OCI-M2 (cell line): ENCODE data around the gene MAP2.
"Not testable (repeated sequence)": the region's sequence is repeated elsewhere in the genome, so short reads cannot be mapped to it uniquely, and the experiment has no call there.

Source experiments
- DNase-seq: peaks from one replicate; lab custom pipeline; 2025; ENCODE audit not compliant: unreplicated experiment; lab: John Stamatoyannopoulos, UW

MAP2 gene

DNA sequence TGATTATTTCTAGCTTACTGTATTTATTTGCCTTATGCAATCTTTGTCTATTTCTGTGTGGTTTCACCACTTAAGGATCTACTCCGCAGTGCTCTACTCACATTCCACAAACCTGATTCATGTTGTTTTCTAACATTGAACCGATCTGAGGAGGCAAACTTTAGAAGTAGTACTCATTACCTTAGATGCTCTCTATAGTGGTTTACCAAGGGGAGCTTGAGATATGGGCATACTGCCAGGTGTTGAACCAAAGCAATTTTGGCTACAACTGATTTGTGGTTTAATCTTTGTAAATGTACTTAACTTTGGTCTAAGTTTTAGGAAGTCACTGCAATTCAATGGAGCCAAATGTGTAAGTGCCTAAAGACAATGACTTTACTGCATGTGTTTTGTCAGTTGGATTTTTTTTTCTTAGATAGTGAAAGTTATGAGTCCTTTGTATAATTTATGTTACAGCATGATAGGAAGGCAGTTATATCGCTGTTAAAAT lies 50.1 kb downstream of the MAP2 start:
- DNase-seq, result no peak

DNA sequence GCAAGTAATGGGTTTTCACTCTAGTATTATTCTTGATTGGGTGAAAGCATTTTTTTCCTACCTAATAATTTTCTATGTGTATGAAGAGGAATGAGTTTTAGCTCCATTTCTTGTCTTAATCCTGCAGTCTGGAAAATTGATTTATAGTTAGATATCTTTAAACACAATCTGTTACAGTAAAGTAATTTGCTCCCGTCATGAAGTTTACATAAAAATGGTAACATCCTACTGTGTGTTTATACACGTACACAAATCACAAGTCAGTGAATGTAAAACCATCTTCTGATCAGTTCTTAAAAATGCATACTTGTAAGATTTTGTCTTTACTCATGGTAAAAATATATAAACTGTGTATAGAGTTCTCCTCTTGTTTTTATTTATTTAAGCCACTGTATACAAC lies 51.1 kb downstream of the MAP2 start:
- no peak for DNase-seq

DNA sequence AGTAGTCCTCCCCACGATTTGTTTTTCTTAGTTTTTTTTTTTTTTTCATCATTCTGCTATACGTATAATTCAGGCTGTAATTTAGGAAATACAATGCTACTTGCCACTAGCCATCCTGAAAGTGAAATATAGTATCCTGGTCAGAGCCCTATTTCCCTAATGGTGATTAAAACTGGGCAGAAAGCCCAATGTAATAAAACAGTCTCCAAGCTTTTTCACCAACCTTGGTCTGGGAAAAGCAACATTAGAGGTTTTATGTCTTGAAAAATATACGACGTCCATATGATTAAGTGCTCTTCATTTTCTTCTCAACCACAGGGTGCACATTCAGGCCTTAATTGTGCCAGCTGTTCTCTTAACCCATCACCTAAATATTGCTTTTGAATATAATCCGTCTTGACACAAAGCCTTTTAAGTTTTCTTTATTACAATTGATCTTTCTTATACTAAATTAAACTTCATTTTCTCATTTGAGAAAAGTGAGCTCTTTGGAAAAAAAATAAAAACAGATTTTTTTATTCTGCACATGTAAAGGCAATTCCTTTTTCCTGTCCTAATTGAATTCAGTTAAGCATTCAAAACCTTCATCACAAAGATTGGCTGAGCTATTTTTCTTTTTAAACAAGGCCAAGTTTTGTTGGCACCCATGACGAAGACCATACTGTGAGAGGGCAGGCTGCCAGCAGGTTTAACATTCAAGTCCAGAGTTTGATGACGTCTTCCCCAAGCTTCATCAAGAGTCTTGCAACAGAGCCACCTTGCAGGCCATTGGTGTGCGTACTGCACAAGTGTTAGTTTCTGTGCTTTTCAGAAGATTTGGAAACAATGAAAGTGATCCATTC lies 52.7 kb downstream of the MAP2 start:
- DNase-seq, result no peak

DNA sequence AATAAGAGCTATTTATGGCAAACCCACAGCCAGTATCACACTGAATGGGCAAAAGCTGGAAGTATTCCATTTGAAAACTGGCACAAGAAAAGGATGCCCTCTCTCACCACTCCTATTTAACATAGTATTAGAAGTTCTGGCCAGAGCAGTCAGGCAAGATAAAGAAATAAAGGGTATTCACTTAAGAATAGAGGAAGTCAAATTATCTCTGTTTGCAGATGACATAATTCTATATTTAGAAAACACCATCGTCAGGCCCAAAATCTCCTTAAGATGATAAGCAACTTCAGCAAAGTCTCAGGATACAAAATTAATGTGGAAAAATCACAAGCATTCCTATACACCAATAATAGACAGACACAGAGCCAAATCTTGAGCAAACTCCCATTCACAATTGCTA lies 68.4 kb downstream of the MAP2 start:
- not testable (repeated sequence) for DNase-seq

DNA sequence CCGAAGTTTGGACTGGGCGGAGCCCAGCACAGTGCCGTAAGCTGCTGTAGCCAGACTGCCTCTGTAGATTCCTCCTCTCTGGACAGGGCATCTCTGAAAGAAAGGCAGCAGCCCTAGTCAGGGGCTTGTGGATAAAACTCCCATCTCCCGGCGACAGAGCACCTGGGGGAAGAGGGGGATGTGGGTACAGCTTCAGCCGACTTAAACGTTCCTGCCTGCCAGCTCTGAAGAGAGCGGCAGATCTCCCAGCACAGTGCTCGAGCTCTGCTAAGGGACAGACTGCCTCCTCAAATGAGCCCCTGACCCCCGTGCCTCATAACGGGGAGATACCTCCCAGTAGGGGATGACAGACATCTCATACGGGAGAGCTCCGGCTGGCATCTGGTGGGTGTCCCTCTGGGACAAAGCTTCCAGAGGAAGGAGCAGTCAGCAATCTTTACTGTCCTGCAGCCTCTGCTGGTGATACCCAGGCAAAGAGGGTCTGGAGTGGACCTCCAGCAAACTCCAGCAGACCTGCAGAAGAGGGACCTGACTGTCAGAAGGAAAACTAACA lies 71.3 kb downstream of the MAP2 start:
- DNase-seq, result not testable (repeated sequence)

DNA sequence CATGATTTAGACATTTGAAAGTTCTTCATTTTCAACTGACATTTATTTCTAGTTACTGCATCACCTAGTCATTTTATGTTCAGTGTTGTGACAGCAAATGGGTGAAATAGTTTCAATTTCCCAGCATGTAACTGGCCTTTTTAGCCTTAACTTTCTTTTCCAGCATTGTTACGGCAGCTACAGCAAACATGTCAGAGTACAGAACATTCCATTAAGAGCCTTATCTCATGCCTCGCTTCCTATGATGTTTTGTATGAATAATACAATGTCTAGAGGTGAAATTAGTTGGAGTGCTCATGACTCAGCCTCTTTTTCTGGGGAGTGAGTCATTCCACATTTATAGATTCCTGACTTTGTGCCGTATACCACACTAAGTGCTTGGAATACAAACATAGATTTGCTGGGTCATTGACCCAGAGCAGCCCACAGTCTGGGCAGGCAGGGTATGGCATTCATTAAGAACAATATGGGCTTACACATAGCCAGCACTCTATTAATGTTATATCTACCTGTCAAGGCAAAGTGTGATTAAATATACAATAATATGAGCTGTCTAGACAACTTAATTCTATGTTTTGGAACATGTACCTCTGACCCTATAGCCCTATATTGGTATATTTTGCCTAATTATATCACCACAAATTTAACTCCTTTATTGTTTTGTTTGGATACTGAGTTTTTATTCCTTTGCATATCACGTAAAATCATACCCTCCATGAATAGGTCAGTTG lies 72.2 kb downstream of the MAP2 start:
- DNase-seq, result no peak

DNA sequence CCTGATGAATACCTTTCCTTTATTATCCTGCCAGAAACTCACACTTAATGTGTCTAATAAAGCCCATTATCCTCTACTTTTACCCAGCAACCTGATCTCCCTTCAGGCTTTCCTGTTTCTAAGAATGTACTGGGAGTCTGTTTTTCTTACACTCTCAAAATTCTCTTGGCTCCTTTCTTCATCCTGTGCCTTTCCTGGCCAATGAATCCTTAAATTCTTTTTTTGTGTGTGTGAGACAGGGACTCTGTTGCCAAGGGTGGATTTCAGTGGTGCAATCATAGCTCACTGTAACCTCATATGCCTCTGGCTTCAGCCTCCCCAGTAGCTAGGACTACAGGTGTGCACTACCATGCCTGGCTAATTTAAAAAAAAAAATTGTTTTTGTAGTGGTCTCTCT lies 72.7 kb downstream of the MAP2 start:
- DNase-seq, result no peak

DNA sequence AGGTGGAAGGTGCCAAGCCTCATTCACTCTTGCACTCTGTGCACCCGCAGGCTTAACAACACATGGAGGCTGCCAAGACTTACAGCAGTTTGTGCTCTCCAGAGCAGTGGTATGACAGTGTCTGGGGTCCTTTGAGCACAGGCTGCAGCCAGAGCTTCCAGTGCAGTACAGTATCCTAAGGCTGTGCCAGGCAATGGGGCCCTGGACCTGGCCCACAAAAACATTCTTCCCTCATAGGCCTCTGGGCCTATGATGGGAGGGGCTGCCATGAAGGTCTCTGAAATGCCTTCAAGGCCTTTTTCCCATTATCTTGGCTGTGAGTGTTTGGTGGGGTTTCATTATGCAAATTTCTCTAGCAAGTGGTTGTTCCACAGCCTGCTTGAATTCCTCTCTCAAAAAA lies 74.8 kb downstream of the MAP2 start:
- no peak for DNase-seq

DNA sequence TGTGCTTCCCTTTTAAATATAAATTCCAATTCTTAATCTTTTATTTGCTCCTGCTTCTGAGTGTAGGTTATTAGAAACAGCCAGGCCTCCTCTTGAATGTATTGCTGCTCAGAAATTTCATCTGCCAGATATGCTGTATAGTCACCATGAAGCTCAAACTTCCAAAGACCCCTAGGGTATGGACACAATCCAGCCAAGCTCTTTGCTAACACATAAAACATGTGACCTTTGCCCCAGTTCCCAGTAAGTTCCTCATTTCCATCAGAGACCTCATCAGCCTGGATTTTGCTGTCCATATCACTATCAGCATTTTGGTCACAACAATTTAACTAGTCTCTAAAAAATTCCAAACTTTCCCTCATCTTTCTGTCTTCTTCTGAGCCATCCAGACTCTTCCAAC lies 75.2 kb downstream of the MAP2 start:
- no peak for DNase-seq

DNA sequence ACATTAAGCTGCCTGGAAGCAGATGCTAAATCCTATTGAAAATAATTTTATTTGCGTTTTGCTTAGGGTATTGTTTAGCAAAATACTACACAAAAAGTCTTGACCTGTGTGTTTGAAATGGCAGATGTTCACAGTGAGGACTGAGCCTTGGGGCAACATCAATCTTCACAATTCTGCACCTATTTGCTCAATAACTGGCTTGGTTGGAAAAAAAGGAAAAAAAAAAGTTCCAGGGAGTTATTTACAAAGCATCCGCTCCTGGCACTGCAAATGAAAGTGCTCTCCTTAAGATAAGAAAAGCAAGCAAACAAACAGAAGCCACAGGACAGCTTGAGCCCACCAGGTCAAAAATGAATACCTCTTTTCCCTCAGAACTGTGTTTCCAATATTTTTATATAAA lies 77.7 kb downstream of the MAP2 start:
- DNase-seq, result no peak

DNA sequence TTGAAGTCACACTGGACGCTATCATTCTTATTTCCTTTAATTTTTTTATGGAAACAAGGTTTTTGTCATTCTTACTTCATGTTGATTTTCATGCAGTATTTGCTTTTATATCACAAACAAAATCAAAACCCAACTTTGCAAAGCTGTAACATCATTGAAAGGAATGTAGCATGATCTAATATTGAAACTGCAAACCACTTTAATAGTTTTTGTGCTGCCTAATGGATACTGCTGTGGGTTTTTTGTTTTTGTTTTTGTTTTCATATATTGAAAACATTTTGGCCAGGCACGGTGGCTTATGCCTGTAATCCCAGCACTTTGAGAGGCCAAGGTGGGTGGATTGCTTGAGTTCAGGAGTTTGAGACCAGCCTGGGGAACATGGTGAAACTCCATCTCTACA lies 81.6 kb downstream of the MAP2 start:
- no peak for DNase-seq

DNA sequence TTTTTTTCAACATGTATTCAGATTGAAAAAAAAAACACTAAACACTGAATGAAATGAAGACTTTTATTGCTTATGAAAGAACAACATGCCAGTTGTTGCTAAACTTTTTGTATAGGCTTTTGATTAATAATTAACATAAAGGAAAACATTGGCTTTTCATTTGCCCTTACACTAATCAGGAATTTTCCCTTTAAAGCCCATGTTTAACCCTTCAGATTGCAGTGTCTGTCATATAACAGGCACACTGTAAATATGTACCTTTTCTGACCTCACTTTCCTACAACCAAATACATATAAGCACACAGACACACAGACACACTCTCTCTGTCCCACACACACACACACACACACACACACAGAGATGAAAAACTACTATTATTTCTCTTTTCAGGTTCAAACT lies 84.4 kb downstream of the MAP2 start:
- no peak for DNase-seq

DNA sequence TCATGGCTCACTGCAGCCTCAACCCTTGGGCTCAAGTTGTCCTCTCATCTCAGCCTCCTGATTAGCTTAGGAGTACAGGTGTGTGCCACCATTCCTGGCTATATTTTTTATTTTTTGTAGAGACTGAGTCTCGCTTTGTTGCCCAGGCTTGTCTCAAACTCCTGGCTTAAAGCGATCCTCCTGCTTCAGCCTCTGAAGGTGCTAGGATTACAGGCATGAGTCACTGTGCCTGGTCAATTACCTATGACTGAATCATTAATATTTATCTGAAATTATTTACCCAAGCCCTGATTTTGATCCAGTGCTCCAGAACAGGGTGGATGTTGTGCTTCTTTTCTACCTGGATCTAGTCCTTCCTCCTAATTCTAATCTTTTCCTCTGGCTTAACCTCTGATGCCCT lies 87.8 kb downstream of the MAP2 start:
- DNase-seq, result no peak

DNA sequence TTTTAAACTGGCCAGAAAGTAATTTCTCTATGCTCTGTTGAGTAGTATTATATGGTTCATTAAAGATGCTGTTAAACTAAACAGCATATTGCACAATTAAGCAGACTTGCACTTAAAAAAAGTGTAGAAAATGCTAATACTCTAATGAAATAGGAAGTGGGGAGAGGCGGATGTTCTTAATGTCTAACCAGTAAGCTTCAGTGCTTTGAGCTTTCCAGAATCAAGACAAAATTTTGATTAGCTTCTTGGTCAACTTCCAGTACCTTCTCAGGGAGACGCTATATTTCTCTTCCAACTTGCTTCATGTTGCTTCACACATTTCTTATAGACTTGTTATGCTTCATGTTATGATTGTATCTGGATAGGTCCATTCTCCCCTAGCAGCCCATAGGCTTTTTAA lies 89.1 kb downstream of the MAP2 start:
- no peak for DNase-seq

DNA sequence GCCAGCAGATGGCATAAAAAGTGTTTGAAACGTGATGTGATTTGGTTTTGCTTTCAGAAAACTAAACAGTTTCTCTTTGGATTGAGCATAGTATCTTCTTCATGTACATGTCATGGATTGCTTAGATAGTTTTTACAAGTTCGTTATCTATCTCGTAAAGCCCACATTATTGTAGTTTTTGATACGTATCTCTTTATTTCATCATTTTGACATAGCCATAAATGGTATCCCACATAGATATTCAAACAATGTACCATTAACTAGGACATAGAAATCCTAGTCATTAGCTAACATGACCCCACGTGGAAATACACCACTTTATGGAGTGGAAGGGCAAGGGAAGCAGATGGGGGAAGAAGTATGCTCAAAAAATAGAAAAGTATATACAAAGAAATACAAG lies 93.6 kb downstream of the MAP2 start:
- no peak for DNase-seq

DNA sequence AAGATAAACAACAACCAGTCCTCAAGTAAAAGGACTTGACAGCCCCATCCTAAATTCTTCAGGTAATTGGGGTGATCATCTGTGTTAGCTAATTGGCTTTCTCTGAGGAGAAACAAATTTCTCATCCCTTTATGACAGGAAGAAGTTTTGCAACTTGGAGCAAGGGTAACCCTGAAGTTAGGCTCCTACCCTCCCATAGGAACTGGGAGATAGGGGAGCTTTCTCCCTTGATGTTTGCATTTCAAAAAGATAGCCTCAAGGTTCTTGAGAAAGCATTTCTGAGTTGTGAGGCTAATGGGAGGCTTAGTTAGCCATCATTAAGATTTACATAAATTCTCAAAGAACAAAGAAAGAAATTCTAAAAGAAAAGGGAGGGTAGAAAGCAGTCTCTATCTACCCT lies 95.4 kb downstream of the MAP2 start:
- DNase-seq, result no peak

DNA sequence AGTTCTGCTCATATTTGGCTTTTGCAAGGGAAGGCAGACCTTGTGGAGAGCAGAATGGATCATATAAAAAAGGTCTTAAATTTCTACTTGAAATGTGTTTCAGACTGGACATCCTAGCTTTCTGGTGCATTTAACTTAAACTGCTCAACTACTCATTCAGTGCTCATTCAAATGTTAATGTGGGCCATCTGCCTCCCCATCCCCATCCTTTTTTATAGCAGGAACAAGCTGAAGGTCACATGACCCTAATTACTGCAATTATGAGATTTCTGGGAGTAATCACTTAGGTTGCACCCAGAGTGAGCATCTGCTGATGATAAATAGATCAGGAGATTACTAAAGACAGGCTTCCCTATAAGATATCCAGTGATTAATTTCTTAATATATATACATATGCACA lies 96.1 kb downstream of the MAP2 start:
- DNase-seq, result no peak

DNA sequence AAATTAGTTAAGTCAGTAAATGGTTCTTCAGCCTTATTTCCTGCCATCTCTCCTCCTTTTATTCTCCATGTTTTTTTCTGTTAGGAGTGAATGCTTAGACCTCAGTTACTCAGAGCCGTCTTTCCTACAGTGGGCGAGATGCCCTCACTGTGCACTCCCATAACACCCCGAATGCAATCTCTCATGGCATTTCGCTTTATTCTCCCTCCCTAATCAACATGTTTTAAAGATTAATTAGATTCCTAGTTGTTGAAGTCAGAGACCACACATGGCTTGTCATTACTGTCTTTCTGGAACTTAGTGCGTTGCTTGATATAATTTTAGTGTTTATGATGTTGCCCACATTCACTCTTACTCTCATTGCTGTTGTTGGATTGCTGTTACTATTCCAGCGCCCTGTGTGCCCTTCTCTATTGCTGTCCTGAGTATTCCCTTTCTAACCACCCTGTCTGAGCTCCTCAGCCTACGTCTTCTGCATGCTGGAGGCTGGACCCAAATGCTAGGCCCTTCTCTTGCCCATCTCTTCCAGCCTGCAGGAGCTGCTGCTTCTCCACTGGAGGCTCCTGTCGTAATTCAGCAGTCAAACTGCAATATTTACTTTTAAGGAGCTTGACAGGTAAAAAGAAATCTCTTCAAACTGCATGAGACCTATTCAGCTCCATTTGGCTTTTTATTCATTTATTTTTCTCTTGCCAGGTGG lies 99.3 kb downstream of the MAP2 start:
- no peak for DNase-seq

DNA sequence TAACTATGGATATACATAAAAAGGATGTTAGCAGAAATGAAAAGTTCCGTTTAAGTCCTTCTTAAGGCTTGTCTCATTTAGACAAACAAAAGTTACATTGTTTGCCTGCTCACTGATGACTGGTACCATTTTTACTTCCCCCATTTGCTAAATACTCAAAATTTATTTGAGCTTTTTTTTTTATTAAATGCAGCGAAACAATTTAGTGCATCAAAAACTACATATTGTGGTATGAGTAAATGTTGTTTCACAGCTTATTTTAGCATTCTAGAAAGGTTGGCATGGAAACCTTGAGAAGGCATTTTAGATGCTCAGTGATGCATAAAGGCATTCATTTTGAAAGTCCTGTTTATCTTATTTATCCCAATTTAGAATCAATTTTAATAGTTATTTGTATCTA lies 100.0 kb downstream of the MAP2 start:
- DNase-seq, result no peak

DNA sequence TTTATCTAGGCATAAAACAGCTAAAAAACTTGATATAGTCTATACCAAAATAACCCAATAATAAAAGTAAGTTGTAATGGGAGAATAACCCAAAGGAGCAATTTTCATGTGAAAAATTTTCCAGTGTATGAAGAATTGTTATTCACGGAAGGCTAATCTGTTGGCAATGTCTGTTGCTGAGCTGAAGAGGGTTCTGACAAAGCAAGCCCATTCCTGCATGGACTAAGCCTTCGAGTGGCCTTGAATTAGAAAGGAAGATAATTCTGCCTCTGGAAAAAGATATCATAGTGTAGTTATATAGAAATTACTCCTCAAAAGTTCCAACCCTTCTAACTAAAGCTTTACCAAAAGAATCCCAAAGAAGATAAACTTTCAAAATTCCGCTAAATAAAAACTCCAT lies 101.5 kb downstream of the MAP2 start:
- DNase-seq, result no peak

DNA sequence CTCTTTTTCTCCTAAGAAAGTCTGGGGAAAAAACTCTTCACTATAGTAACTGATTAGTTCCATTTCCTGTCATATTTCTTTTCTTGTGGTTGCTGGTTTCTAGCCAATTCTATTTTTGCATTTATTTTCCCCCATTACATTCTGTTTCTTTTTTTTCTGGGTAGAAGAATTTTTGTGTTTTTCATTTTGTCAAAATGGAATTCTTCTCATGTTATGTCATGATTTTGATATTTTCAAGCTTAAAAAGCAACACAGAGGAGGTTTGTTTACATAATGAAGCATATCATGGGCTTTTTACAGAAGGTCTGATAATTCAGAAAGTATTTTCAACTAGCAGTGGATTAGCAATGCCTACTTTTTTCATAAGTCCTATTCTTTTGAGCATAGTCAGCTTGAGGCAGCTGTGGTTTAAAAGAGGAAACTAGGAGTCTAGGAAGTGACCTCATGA lies 102.0 kb downstream of the MAP2 start:
- no peak for DNase-seq

DNA sequence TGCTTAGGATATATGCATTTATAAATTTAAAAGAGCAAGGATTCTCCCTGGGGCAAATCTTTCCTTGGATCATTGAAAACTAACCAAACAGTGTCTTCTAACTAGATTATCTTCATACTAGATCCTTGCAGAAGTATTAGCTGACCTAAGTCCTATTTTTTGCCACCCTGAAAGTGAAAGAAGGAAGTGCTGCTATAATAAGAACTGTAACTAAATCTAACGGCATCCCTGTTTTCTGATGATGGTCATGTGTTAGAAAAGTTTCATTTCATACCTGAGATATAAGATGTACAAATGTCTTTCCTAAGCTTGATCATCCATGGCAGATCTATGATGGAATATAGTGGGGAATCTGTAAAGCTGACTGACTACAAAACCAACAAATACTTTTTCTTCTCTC lies 102.7 kb downstream of the MAP2 start:
- DNase-seq, result no peak
